ENCODE results near the gene CXXC5. TPM values are rescaled to one million over a fixed set of nuclear protein-coding genes. Genes with fewer than 3 reads are reported as not detected.

The CXXC5 gene
- total RNA-seq, 6 donors from 2014 or later, result 25.7 to 39.5 (median 33.0) TPM

- 78 to 86% methylated on average over 7 to 17 of the region's 17 CpGs for WGBS, 2 donors
- H3K27me3 ChIP-seq, result no peaks in the 10 kb centered on the region
- H3K27ac ChIP-seq, result no peak overlapping the region
Observed at GRCh38 chr5:139678751-139679750, 30.9 kb downstream of the CXXC5 start.

DNA sequence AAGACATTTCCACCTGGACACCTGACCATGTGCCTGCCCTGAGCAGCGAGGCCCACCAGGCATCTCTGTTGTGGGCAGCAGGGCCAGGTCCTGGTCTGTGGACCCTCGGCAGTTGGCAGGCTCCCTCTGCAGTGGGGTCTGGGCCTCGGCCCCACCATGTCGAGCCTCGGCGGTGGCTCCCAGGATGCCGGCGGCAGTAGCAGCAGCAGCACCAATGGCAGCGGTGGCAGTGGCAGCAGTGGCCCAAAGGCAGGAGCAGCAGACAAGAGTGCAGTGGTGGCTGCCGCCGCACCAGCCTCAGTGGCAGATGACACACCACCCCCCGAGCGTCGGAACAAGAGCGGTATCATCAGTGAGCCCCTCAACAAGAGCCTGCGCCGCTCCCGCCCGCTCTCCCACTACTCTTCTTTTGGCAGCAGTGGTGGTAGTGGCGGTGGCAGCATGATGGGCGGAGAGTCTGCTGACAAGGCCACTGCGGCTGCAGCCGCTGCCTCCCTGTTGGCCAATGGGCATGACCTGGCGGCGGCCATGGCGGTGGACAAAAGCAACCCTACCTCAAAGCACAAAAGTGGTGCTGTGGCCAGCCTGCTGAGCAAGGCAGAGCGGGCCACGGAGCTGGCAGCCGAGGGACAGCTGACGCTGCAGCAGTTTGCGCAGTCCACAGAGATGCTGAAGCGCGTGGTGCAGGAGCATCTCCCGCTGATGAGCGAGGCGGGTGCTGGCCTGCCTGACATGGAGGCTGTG is 32.4 kb downstream of the CXXC5 start:
- 96 to 98% methylated on average over 27 to 35 of the region's 36 CpGs for WGBS, 2 donors
- Histone ChIP-seq H3K9me3 (no peaks in the 10 kb centered on the region), H3K4me3 (no peak overlapping the region), H3K27ac (no peak overlapping the region), H3K27me3 (no peaks in the 10 kb centered on the region), H3K4me1 (no peaks in the 10 kb centered on the region), H3K36me3 (peaks cover 2 to 35% (median 19%) of the 10 kb centered on the region in 4 donors)
- TF ChIP-seq, protein P1, sequence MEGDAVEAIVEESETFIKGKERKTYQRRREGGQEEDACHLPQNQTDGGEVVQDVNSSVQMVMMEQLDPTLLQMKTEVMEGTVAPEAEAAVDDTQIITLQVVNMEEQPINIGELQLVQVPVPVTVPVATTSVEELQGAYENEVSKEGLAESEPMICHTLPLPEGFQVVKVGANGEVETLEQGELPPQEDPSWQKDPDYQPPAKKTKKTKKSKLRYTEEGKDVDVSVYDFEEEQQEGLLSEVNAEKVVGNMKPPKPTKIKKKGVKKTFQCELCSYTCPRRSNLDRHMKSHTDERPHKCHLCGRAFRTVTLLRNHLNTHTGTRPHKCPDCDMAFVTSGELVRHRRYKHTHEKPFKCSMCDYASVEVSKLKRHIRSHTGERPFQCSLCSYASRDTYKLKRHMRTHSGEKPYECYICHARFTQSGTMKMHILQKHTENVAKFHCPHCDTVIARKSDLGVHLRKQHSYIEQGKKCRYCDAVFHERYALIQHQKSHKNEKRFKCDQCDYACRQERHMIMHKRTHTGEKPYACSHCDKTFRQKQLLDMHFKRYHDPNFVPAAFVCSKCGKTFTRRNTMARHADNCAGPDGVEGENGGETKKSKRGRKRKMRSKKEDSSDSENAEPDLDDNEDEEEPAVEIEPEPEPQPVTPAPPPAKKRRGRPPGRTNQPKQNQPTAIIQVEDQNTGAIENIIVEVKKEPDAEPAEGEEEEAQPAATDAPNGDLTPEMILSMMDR (IDR thresholded peaks at IDR 0.05), result no peak
- TF ChIP-seq POLR2A (IDR thresholded peaks at IDR 0.05) (no peak), POLR2AphosphoS5 (IDR thresholded peaks at IDR 0.05) (no peak), EP300 (IDR thresholded peaks at IDR 0.05) (no peak)
- ATAC-seq (ENCODE audit: low FRiP score in 2 of 2), result no peak
- peak in 1 of 2 donors; percentile 79 for DNase-seq

More at GRCh38 chr5:139678751-139679750, 30.9 kb downstream of the CXXC5 start:
- TF ChIP-seq, protein P1 (IDR thresholded peaks at IDR 0.05), result no peak
- TF ChIP-seq EP300 (IDR thresholded peaks at IDR 0.05) (no peak), POLR2AphosphoS5 (IDR thresholded peaks at IDR 0.05) (no peak), POLR2A (IDR thresholded peaks at IDR 0.05) (no peak)
- Histone ChIP-seq H3K36me3 (peaks cover 2 to 34% (median 19%) of the 10 kb centered on the region in 4 donors), H3K9me3 (no peaks in the 10 kb centered on the region), H3K4me1 (peaks cover 0 to 4% (median 2%) of the 10 kb centered on the region in 4 donors), H3K4me3 (no peak overlapping the region)
- DNase-seq, result peak in 1 of 2 donors; percentile 48
- peak in 1 of 2 donors; percentile 42 for ATAC-seq (ENCODE audit: low FRiP score in 2 of 2)

DNA sequence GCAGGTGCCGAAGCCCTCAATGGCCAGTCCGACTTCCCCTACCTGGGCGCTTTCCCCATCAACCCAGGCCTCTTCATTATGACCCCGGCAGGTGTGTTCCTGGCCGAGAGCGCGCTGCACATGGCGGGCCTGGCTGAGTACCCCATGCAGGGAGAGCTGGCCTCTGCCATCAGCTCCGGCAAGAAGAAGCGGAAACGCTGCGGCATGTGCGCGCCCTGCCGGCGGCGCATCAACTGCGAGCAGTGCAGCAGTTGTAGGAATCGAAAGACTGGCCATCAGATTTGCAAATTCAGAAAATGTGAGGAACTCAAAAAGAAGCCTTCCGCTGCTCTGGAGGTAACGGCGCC is 32.9 kb downstream of the CXXC5 start:
- DNase-seq (no peak), ATAC-seq (ENCODE audit: low FRiP score in 2 of 2) (no peak)
- peaks cover 2 to 35% (median 19%) of the 10 kb centered on the region in 4 donors for H3K36me3 ChIP-seq
- no peaks in the 10 kb centered on the region for H3K27me3 ChIP-seq
- no peaks in the 10 kb centered on the region for H3K9me3 ChIP-seq
- no peak overlapping the region for H3K27ac ChIP-seq
- 97 to 98% methylated on average over 17 to 22 of the region's 22 CpGs for WGBS, 2 donors
- TF ChIP-seq, protein P1 (IDR thresholded peaks at IDR 0.05), result no peak
- H3K4me1 ChIP-seq, result no peaks in the 10 kb centered on the region
- no peak overlapping the region for H3K4me3 ChIP-seq

DNA sequence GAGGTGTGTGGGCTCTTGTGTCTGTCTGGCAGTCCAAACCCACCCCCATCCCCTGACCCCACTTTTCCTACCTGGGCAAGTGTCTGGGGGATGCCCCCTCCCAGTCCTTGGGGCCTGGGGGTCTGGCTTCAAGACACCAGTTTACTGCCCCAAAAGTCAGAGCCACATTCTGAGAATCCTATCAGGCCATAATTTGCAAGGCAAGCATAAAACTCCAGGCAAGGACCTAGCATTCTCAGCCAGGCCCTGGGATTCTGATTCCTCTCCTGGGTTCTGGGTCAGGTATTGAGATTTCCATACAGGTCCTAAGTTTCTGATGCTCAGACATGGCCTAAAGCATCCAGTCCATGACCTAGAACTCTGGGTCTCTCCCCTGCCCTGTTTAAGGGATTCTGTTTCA is 33.3 kb downstream of the CXXC5 start:
- Histone ChIP-seq H3K4me3 (no peak overlapping the region), H3K27ac (no peak overlapping the region), H3K4me1 (peaks cover 0 to under 1% (median 0%) of the 10 kb centered on the region in 4 donors), H3K9me3 (no peaks in the 10 kb centered on the region), H3K36me3 (peaks cover 2 to 35% (median 19%) of the 10 kb centered on the region in 4 donors), H3K27me3 (no peaks in the 10 kb centered on the region)
- ATAC-seq (ENCODE audit: low FRiP score in 2 of 2), result no peak
- TF ChIP-seq POLR2A (IDR thresholded peaks at IDR 0.05), result no peak
- no peak for TF ChIP-seq POLR2AphosphoS5 (IDR thresholded peaks at IDR 0.05)
- no peak for TF ChIP-seq EP300 (IDR thresholded peaks at IDR 0.05)
- TF ChIP-seq, protein P1 (IDR thresholded peaks at IDR 0.05), result no peak
- DNase-seq, result no peak
